Measurements from ENCODE around the gene ZNF669. TPM values are rescaled to one million over a fixed set of nuclear protein-coding genes. Genes with fewer than 3 reads are reported as not detected.
A peak's percentile ranks its signal among the peaks of the same experiment; 100 is the strongest.

The ZNF669 gene
- polyA plus RNA-seq, 1 of the 3 experiments (the other 2 are of a cell fraction): 3.3 TPM

DNA sequence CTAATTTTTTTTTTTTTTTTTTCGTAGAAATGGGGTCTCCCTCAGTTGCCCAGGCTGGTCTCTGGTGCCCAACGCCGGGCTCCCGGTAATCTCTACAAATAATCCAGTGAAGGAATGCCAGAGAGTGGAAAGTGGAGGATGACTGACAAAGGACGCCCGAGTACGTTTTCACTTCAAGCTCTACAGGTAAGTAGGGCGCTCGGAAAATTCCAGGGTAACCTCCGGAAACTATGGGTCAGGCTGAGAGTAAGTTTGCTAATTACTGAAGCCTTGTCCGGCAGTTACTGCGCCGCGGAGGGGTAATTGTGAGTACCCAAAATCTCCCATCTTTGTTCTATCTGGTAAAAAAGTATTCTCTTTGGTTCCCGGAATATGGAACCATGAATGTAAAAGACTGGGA, 1.8 kb upstream of the ZNF669 start:
- Histone ChIP-seq H2AFZ (ENCODE audit: low read depth) (no peak overlapping the region), H4K20me1 (ENCODE audit: insufficient read depth) (no peaks in the 10 kb centered on the region), H3K27ac (ENCODE audit: low read depth in 2 of 2, low read length in 1 of 2) (no peak overlapping the region), H3K9ac (no peak overlapping the region), H3F3A (replicated peaks; ENCODE audit: insufficient read depth) (peaks cover 8% of the 10 kb centered on the region), H3K27me3 (ENCODE audit: insufficient read depth) (no peaks in the 10 kb centered on the region), H3K79me2 (ENCODE audit: insufficient read depth) (peaks cover 31% of the 10 kb centered on the region), H3K9me2 (no peaks in the 10 kb centered on the region), H3K36me3 (replicated peaks in 1 of 2; ENCODE audit: control insufficient read depth in 1 of 2, insufficient read depth in 2 of 2, low read length in 1 of 2) (peaks cover 19 to 22% of the 10 kb centered on the region in 2 experiments), H3K9me3 (peaks cover 7% of the 10 kb centered on the region; the same call in 1 of the 2 replicates), H3K4me2 (no peak overlapping the region), H3K4me1 (ENCODE audit: control insufficient read depth in 1 of 2, insufficient read depth in 2 of 2, low read depth in 1 of 2, low read length in 1 of 2) (peaks cover 8 to 10% of the 10 kb centered on the region in 2 experiments; a peak in 3 of 4 replicates), H3K4me3 (ENCODE audit: low read depth in 2 of 2, low read length in 1 of 2) (no peak overlapping the region)
- TF ChIP-seq, protein P1, sequence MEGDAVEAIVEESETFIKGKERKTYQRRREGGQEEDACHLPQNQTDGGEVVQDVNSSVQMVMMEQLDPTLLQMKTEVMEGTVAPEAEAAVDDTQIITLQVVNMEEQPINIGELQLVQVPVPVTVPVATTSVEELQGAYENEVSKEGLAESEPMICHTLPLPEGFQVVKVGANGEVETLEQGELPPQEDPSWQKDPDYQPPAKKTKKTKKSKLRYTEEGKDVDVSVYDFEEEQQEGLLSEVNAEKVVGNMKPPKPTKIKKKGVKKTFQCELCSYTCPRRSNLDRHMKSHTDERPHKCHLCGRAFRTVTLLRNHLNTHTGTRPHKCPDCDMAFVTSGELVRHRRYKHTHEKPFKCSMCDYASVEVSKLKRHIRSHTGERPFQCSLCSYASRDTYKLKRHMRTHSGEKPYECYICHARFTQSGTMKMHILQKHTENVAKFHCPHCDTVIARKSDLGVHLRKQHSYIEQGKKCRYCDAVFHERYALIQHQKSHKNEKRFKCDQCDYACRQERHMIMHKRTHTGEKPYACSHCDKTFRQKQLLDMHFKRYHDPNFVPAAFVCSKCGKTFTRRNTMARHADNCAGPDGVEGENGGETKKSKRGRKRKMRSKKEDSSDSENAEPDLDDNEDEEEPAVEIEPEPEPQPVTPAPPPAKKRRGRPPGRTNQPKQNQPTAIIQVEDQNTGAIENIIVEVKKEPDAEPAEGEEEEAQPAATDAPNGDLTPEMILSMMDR (IDR thresholded peaks at IDR 0.05): no peak
- TF ChIP-seq POLR2AphosphoS5 (IDR thresholded peaks at IDR 0.05; ENCODE audit: low read depth, low read length): no peak
- TF ChIP-seq, protein P2, sequence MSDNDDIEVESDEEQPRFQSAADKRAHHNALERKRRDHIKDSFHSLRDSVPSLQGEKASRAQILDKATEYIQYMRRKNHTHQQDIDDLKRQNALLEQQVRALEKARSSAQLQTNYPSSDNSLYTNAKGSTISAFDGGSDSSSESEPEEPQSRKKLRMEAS (IDR thresholded peaks at IDR 0.05; ENCODE audit: low read depth): no peak
- no peak for TF ChIP-seq GATA2 (CRISPR knock-in tag; IDR thresholded peaks at IDR 0.05)
- TF ChIP-seq RXRA (IDR thresholded peaks at IDR 0.05; ENCODE audit: borderline replicate concordance, low read depth): no peak
- no peak for TF ChIP-seq FOXM1 (IDR thresholded peaks at IDR 0.05; ENCODE audit: low read depth)
- no peak for TF ChIP-seq TCF12 (IDR thresholded peaks at IDR 0.05)
- TF ChIP-seq MEF2A (IDR thresholded peaks at IDR 0.05; ENCODE audit: borderline replicate concordance, low read depth): no peak
- DNase-seq: no peak
- CTCF ChIA-PET: no interaction called here
- WGBS (ENCODE audit: low lambda C conversion rate): 86% methylated on average over 15 of the region's 15 CpGs
- POLR2A ChIA-PET: no interaction called here

DNA sequence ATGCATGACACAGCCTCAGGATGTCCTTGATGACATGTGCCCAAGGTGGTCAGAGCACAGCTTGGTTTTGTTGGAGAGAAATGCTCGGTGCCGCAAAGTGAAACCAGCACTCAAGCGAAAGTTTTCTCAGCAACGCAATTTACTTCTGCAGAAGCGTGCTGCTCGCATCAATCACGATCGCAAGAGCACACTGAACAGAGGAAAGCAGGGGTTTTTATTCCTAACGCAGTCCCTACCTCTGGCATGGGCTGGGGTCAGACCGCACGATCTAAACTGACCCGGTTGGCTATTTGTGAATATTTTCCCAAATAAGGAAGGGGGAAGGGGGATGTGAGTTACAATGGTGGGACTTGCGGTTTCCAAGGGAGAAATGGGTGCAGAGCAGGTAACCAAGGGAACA, 809 bp upstream of the ZNF669 start:
- no peak for DNase-seq
- H2AFZ ChIP-seq (ENCODE audit: low read depth): peak overlapping the region; percentile 67
- CTCF ChIA-PET: no interaction called here

More for the DNA sequence above, 809 bp upstream of the ZNF669 start:
- H3K27ac ChIP-seq (ENCODE audit: low read depth in 2 of 2, low read length in 1 of 2): no peak overlapping the region
- peaks cover 13% of the 10 kb centered on the region; the same call in 1 of the 2 replicates for H3K9me3 ChIP-seq
- H4K20me1 ChIP-seq (ENCODE audit: insufficient read depth): no peaks in the 10 kb centered on the region
- peaks cover 26 to 32% of the 10 kb centered on the region in 2 experiments for H3K36me3 ChIP-seq (replicated peaks in 1 of 2; ENCODE audit: control insufficient read depth in 1 of 2, insufficient read depth in 2 of 2, low read length in 1 of 2)
- no peak overlapping the region for H3K9ac ChIP-seq
- WGBS (ENCODE audit: low lambda C conversion rate): 98% methylated on average over 13 of the region's 13 CpGs
- peaks cover 8% of the 10 kb centered on the region for H3F3A ChIP-seq (replicated peaks; ENCODE audit: insufficient read depth)
- POLR2A ChIA-PET: interaction anchor here (0.7 kb wide), 1 partner anchor 173 kb away, joined by 3 read pairs; the partner anchor contains the start of gene AHCTF1
- no peak overlapping the region; a peak in 1 of 4 replicates for H3K4me3 ChIP-seq (ENCODE audit: low read depth in 2 of 2, low read length in 1 of 2)
- no peaks in the 10 kb centered on the region for H3K9me2 ChIP-seq
- peaks cover 5 to 8% of the 10 kb centered on the region in 2 experiments; a peak in 3 of 4 replicates for H3K4me1 ChIP-seq (ENCODE audit: control insufficient read depth in 1 of 2, insufficient read depth in 2 of 2, low read depth in 1 of 2, low read length in 1 of 2)
- H3K4me2 ChIP-seq: no peak overlapping the region
- H3K27me3 ChIP-seq (ENCODE audit: insufficient read depth): no peaks in the 10 kb centered on the region
- H3K79me2 ChIP-seq (ENCODE audit: insufficient read depth): peaks cover 40% of the 10 kb centered on the region
- no peak for TF ChIP-seq FOXM1 (IDR thresholded peaks at IDR 0.05; ENCODE audit: low read depth)
- TF ChIP-seq JUND (IDR thresholded peaks at IDR 0.05): no peak
- TF ChIP-seq EZH2phosphoT487 (IDR thresholded peaks at IDR 0.05; ENCODE audit: borderline replicate concordance, low read depth): no peak
- TF ChIP-seq, protein P3, sequence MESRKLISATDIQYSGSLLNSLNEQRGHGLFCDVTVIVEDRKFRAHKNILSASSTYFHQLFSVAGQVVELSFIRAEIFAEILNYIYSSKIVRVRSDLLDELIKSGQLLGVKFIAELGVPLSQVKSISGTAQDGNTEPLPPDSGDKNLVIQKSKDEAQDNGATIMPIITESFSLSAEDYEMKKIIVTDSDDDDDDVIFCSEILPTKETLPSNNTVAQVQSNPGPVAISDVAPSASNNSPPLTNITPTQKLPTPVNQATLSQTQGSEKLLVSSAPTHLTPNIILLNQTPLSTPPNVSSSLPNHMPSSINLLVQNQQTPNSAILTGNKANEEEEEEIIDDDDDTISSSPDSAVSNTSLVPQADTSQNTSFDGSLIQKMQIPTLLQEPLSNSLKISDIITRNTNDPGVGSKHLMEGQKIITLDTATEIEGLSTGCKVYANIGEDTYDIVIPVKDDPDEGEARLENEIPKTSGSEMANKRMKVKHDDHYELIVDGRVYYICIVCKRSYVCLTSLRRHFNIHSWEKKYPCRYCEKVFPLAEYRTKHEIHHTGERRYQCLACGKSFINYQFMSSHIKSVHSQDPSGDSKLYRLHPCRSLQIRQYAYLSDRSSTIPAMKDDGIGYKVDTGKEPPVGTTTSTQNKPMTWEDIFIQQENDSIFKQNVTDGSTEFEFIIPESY (IDR thresholded peaks at IDR 0.05; ENCODE audit: borderline replicate concordance, low read depth): no peak
- TF ChIP-seq MEF2A (IDR thresholded peaks at IDR 0.05; ENCODE audit: borderline replicate concordance, low read depth): no peak
- no peak for TF ChIP-seq GATA2 (CRISPR knock-in tag; IDR thresholded peaks at IDR 0.05)
- TF ChIP-seq RAD21 (IDR thresholded peaks at IDR 0.05; ENCODE audit: low read length): no peak
- TF ChIP-seq, protein P4, sequence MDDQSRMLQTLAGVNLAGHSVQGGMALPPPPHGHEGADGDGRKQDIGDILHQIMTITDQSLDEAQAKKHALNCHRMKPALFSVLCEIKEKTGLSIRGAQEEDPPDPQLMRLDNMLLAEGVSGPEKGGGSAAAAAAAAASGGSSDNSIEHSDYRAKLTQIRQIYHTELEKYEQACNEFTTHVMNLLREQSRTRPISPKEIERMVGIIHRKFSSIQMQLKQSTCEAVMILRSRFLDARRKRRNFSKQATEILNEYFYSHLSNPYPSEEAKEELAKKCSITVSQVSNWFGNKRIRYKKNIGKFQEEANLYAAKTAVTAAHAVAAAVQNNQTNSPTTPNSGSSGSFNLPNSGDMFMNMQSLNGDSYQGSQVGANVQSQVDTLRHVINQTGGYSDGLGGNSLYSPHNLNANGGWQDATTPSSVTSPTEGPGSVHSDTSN (IDR thresholded peaks at IDR 0.05): no peak
- TF ChIP-seq, protein P2 (IDR thresholded peaks at IDR 0.05; ENCODE audit: low read depth): no peak
- TF ChIP-seq FOXJ3 (CRISPR knock-in tag; IDR thresholded peaks at IDR 0.05): no peak
- TF ChIP-seq RCOR1 (IDR thresholded peaks at IDR 0.05; ENCODE audit: low read length): no peak
- TF ChIP-seq RXRA (IDR thresholded peaks at IDR 0.05; ENCODE audit: borderline replicate concordance, low read depth): no peak
- no peak for TF ChIP-seq EP300 (IDR thresholded peaks at IDR 0.05; ENCODE audit: borderline replicate concordance in 1 of 2, low read depth in 1 of 2, low read length in 1 of 2)
- no peak for TF ChIP-seq POLR2AphosphoS5 (IDR thresholded peaks at IDR 0.05; ENCODE audit: low read depth, low read length)
- no peak for TF ChIP-seq SMC3 (IDR thresholded peaks at IDR 0.05; ENCODE audit: low read depth, low read length)

All from SK-N-SH (cell line).